CD4-positive, CD25-positive, alpha-beta regulatory T cell (primary cell): ENCODE results near the gene WNK2. TPM values are rescaled to one million over a fixed set of nuclear protein-coding genes. Genes with fewer than 3 reads are reported as not detected.

ENCODE experiments used
- ATAC-seq, 2 donors: fragments of 150-1000 bp; cut with Tn5 transposase; one replicate each; pipeline ENCODE4 v1.10.0; 2021; ENCODE audit warnings: low read depth in 2 of 2, moderate number of reproducible peaks in 2 of 2, moderate library complexity in 1 of 2
- DNase-seq, 3 donors: peaks; one replicate each; pipeline versions ENCODE4 v3.0.0 to v3.0.0-alpha.2; 2012 to 2022; ENCODE audit warnings: mixed read lengths in 1 of 3
- H3K27ac ChIP-seq: one replicate; pipeline ENCODE4 v1.7.0; 2013; ENCODE audit warnings: mild to moderate bottlenecking, low read length; ENCODE audit not compliant: insufficient read depth, poor library complexity, severe bottlenecking
- H3K27me3 ChIP-seq: one replicate; pipeline ENCODE4 v1.7.0; 2013; ENCODE audit warnings: low read length; ENCODE audit not compliant: control insufficient read depth, insufficient read depth
- H3K36me3 ChIP-seq: one replicate; pipeline ENCODE4 v1.7.0; 2013; ENCODE audit warnings: mild to moderate bottlenecking, low read length, moderate library complexity; ENCODE audit not compliant: control insufficient read depth, insufficient read depth
- H3K4me1 ChIP-seq: 2 replicates; pipeline ENCODE4 v1.7.0; 2013; ENCODE audit warnings: mild to moderate bottlenecking, low read length; ENCODE audit not compliant: insufficient read depth, control insufficient read depth, poor library complexity, severe bottlenecking
- H3K4me3 ChIP-seq: one replicate; pipeline ENCODE4 v1.7.0; 2013; ENCODE audit warnings: low read depth, mild to moderate bottlenecking, low read length, moderate library complexity
- H3K9me3 ChIP-seq, 2 experiments: 1 replicate in 1 of 2; 2 replicates in 1 of 2; pipeline ENCODE4 v1.7.0; 2013; ENCODE audit warnings: low read length in 2 of 2, mild to moderate bottlenecking in 1 of 2, moderate library complexity in 1 of 2; ENCODE audit not compliant: control insufficient read depth in 2 of 2
- H3K27ac Mint-ChIP-seq, 3 donors: one replicate each; pipeline ENCODE4 v1.8.0; 2020 to 2022; ENCODE audit warnings: mild to moderate bottlenecking in 3 of 3, mixed read lengths in 3 of 3, moderate library complexity in 2 of 3
- H3K27me3 Mint-ChIP-seq: one replicate; pipeline ENCODE4 v1.8.0; 2022; ENCODE audit warnings: mild to moderate bottlenecking, mixed read lengths
- H3K36me3 Mint-ChIP-seq: one replicate; pipeline ENCODE4 v1.8.0; 2020; ENCODE audit warnings: mixed read lengths
- H3K4me1 Mint-ChIP-seq, 4 donors: one replicate each; pipeline ENCODE4 v1.8.0; 2020 to 2022; ENCODE audit warnings: mixed read lengths in 4 of 4, mild to moderate bottlenecking in 1 of 4
- H3K4me3 Mint-ChIP-seq, 4 donors: one replicate each; pipeline ENCODE4 v1.8.0; 2020 to 2022; ENCODE audit warnings: mild to moderate bottlenecking in 4 of 4, mixed read lengths in 4 of 4, moderate library complexity in 3 of 4
- H3K9me3 Mint-ChIP-seq, 7 donors: one replicate each; pipeline ENCODE4 v1.8.0; 2020 to 2022; ENCODE audit warnings: mixed read lengths in 7 of 7, mild to moderate bottlenecking in 3 of 7, moderate library complexity in 2 of 7
- polyA plus RNA-seq, 4 donors: library from polyadenylated mRNA; unstranded; fragments of 300-500 nt; fragmentation: Illumina TruSeq; gene quantifications; one replicate each; pipeline ENCODE4 v1.2.3, GENCODE V29; 2021
- total RNA-seq: library from RNA; stranded (reverse); gene quantifications from one replicate; pipeline ENCODE4 v1.2.3, GENCODE V29; 2022

Gene WNK2
- total and polyA plus RNA-seq, 5 donors from 2014 or later: 0.22 TPM; not detected in 4

DNA sequence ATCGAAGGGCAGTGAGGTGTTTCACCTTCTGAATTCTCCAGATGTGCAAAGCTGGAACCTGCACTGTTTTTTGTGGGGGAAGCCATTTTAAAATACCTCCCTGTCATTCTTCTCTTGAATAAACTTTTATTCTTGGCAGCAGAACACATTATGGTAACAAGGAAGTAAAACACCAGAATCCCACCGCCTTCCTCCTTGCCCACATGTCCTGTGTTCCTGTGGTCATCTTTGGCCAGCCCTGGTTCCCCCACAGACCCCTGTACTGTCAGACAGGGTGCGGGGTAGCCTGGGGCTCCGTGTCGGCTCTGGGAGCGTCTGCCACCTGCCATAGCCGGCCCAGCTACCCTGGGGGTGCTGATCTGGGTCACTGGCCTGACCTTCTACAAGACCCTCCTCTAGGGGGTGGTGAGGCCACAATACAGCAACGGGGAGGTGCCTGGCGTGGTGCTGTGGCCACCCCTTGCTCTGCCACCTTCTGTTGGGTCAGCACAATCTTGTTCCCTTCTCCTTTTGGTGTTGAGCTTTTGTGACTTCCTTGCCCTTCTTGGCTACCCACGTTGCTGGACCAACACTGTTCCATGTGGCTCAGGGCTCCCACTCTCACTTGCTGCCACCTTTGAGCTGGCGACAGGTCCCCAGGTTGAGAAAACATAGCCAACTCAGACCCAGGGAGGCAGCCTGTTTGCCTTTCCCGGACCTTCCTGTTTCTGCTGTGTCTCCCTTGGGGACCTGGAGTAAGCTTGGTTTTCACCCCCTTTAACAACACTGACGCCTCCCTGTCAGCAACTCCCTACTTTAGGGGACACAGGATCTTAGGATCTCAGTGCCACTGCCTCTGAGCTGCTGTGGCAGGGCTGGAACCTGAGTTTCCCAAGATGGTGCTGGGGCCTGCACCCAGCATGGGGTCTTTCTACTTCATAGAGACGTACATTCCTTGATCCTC lies 4.8 kb downstream of the WNK2 start:
- DNase-seq (no peak), ATAC-seq (no peak)
- Mint-ChIP-seq H3K27me3 (peaks cover 28% of the 10 kb centered on the region), H3K27ac (peak overlapping the region in 1 of 3 donors; percentile 47), H3K36me3 (no peaks in the 10 kb centered on the region), H3K4me3 (no peak overlapping the region), H3K4me1 (peaks cover 0 to 6% (median 2%) of the 10 kb centered on the region in 4 donors), H3K9me3 (no peaks in the 10 kb centered on the region)
- Histone ChIP-seq H3K27me3 (no peaks in the 10 kb centered on the region), H3K4me3 (no peak overlapping the region), H3K9me3 (no peaks in the 10 kb centered on the region), H3K27ac (no peak overlapping the region), H3K36me3 (no peaks in the 10 kb centered on the region), H3K4me1 (peaks cover 9% of the 10 kb centered on the region)

DNA sequence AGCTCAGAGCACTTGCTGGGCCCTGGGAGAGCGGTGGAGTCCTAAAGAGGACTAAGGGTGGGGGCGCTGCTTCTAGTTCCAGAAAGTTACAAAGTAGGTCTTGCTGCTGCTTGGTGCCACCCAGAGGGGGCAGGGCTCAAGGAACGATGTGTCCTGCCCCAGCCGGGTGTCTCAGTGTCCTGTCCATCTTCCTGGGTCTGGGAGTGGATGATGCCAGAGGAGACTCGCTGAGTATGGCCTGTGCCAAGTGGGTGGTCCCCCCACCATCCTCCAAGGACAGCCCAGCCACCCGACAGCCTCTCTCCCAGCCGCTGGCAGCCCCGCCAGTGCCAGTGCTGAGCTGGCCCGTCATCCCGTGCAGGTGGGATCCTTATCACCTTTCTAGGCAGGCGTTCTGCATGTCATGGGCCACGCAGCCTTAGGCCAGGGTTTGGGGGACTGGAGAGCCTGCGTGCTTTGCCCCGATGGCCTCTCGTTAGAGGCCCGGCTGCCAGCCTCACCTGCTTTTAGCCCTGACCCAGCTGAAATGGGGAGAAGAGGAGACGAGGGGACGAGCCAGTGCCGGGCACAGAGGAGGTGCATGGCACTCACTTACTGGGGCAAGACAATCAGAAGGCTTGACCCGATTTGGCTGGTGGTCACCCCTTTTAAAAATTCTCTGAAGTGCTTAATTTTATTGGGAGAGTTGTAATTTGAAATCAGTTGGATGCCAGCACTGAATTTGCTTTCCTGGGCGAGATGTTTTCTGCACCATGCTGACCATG lies 5.6 kb downstream of the WNK2 start:
- H3K9me3 ChIP-seq: no peaks in the 10 kb centered on the region
- H3K27me3 ChIP-seq: no peaks in the 10 kb centered on the region
- Mint-ChIP-seq H3K36me3 (no peaks in the 10 kb centered on the region), H3K27ac (peak overlapping the region in 1 of 3 donors; percentile 47), H3K27me3 (peaks cover 27% of the 10 kb centered on the region), H3K9me3 (no peaks in the 10 kb centered on the region), H3K4me3 (no peak overlapping the region), H3K4me1 (peaks cover 0 to 6% (median 2%) of the 10 kb centered on the region in 4 donors)
- peaks cover 2% of the 10 kb centered on the region for H3K4me1 ChIP-seq
- no peak overlapping the region for H3K27ac ChIP-seq
- no peaks in the 10 kb centered on the region for H3K36me3 ChIP-seq
- ATAC-seq: no peak
- no peak for DNase-seq
- H3K4me3 ChIP-seq: no peak overlapping the region

DNA sequence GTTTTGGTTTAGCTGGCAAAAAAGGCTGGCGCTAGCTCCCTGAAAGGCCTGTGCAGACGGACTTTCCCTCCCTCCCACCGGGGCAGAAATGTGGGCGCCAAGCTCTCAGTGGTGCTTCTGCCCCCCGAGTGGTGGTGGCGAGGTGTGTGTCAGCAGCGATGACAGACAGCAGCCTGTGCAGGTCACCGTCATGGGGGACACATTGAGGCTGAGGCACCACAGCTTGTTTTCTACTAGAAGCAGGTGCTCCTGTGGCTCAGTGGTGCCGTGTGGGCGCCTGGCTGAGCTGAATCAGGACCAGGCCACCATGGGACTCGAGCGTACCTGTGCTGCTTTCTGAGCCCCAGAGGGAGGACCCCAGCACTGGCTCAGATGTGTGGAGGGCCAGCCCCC lies 6.2 kb downstream of the WNK2 start:
- Mint-ChIP-seq H3K4me1 (peaks cover 0 to 6% (median 2%) of the 10 kb centered on the region in 4 donors), H3K9me3 (no peaks in the 10 kb centered on the region), H3K27me3 (peaks cover 33% of the 10 kb centered on the region), H3K36me3 (no peaks in the 10 kb centered on the region), H3K27ac (no peak overlapping the region), H3K4me3 (no peak overlapping the region)
- ATAC-seq (no peak), DNase-seq (no peak)
- Histone ChIP-seq H3K36me3 (no peaks in the 10 kb centered on the region), H3K4me1 (no peaks in the 10 kb centered on the region), H3K4me3 (no peak overlapping the region), H3K27me3 (no peaks in the 10 kb centered on the region), H3K27ac (no peak overlapping the region), H3K9me3 (no peaks in the 10 kb centered on the region)

DNA sequence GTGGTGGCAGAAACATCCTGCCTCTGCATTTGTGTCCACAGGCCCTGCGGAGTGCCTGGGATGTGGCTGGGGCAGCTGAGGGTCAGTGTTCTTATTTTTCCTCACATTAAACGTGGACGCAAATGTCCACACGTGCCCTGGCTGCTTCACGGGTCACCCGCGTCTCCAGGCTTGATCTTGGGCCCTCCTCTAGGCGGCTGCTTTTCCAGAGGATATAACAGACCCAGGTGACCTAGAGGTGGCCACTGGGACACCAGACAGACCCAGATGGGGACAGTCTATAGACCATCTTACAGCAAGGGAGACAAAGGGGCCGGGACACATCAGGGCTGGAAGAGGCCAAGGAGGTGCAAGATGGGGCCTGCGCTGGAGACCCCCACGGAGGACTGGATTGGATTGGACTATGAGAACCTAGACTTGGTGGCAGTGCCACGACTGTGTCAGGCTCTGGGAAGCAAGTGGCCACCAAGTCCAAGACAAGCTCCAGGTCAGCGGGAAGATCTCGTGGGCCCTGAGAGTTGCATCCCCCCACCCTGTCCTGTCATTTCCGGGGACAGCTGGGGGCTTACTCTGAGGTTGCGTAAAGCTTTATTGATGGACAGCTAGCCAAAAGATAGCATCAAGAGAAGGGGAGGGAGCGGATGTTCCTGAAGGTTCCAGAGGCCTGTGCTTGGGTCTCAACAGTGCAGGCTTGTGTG lies 6.9 kb downstream of the WNK2 start:
- Histone ChIP-seq H3K9me3 (no peaks in the 10 kb centered on the region), H3K36me3 (no peaks in the 10 kb centered on the region), H3K27me3 (no peaks in the 10 kb centered on the region), H3K4me1 (no peaks in the 10 kb centered on the region), H3K27ac (no peak overlapping the region), H3K4me3 (no peak overlapping the region)
- Mint-ChIP-seq H3K27ac (peak overlapping the region in 1 of 3 donors; percentile 34), H3K4me1 (peaks cover 0 to 2% (median 0%) of the 10 kb centered on the region in 4 donors), H3K27me3 (peaks cover 29% of the 10 kb centered on the region), H3K36me3 (no peaks in the 10 kb centered on the region), H3K9me3 (no peaks in the 10 kb centered on the region), H3K4me3 (no peak overlapping the region)
- no peak for ATAC-seq
- DNase-seq: no peak

DNA sequence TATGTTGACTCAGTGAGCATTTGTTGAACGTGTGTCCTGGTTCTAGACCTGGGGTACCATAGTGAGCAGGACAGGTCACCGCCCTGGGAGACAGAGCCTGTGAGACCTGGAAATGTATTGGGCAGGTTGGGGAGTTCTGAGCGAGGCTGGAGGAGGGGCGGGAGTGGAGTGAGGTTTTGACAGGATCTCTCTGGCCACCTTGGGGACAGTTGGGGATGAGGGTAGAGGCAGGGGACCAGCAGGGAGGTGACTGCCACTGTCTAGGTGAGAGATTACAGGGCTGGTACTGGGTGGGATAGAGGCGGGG lies 7.4 kb downstream of the WNK2 start:
- no peaks in the 10 kb centered on the region for H3K27me3 ChIP-seq
- no peaks in the 10 kb centered on the region for H3K9me3 ChIP-seq
- no peak overlapping the region for H3K27ac ChIP-seq
- Mint-ChIP-seq H3K9me3 (no peaks in the 10 kb centered on the region), H3K4me3 (no peak overlapping the region), H3K4me1 (no peaks in the 10 kb centered on the region), H3K27me3 (peaks cover 25% of the 10 kb centered on the region), H3K36me3 (no peaks in the 10 kb centered on the region), H3K27ac (no peak overlapping the region)
- DNase-seq: no peak
- no peak overlapping the region for H3K4me3 ChIP-seq
- no peaks in the 10 kb centered on the region for H3K4me1 ChIP-seq
- ATAC-seq: no peak
- no peaks in the 10 kb centered on the region for H3K36me3 ChIP-seq

DNA sequence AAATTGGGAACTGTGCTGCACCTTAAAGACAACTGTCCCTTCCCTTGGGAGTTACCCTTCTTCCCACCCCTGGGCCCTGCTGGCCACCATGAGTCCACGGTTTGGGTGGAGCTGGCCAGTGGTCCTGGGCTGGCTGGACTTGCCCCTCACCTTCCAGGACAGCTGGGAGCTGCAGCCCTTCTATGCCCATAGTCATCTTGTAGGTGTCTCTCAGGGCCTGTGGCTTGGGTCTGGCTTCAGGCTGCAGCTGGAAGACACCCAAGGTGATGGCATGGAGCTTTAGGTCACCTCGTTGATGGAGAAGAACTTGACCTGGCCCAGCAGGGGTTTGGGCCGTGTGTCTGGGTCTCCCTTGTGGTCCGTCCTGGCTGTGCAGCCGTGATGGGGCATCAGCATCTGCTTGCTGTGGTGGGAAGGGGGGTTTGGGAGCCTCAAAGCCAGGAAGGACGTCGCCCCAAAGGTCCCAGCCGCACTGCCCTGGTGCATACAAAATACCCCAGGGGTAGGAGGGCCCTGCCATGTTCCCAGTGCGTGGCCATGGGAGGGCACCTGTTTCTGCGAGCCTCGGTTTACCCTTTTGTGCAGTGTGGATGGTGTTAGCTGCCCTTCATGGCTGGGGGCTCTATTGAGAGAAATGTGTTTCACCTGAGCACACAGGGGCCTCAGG lies 8.9 kb downstream of the WNK2 start:
- H3K27me3 Mint-ChIP-seq: peaks cover 15% of the 10 kb centered on the region
- DNase-seq: no peak

More for the DNA sequence above, 8.9 kb downstream of the WNK2 start:
- Histone ChIP-seq H3K27me3 (no peaks in the 10 kb centered on the region), H3K36me3 (no peaks in the 10 kb centered on the region), H3K9me3 (no peaks in the 10 kb centered on the region), H3K4me1 (no peaks in the 10 kb centered on the region), H3K27ac (no peak overlapping the region), H3K4me3 (no peak overlapping the region)
- Mint-ChIP-seq H3K9me3 (peaks cover 0 to 2% (median 0%) of the 10 kb centered on the region in 7 donors), H3K36me3 (no peaks in the 10 kb centered on the region), H3K27ac (no peak overlapping the region), H3K4me1 (no peaks in the 10 kb centered on the region), H3K4me3 (no peak overlapping the region)
- no peak for ATAC-seq
